Astrocyte (in vitro differentiated cells and primary cell): ENCODE measurements around the gene SMG7.

Experiments used
- CTCF ChIP-seq: IDR thresholded peaks from 2 replicates; pipeline ENCODE4 v1.5.1; 2011; ENCODE audit warnings: low read depth, mild to moderate bottlenecking, inconsistent platforms, low read length, moderate library complexity; ENCODE audit not compliant: insufficient read depth
- EZH2 ChIP-seq: IDR thresholded peaks from 2 replicates; pipeline ENCODE4 v1.6.1; 2012; ENCODE audit warnings: mild to moderate bottlenecking, low read length, inconsistent platforms; ENCODE audit not compliant: insufficient read depth

DNA sequence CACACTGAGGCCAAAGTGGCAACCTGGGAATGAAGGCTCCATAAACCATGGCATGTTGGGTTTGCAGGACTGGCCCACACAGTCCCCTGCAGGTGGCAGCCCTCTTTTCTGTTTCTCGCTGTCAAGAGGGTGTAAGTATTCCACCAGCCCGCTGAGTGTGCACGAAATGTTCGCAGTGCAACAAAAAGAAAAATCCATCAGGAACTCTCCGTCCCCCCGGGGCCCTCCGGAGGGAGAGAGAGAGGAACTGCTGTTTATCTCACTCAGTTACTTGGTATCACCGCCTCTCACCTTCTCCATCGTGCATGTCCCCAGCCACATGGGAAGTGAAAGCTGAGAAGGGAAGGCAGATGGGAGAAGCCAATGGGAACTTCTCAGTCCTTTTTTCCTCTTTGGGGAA lies 79.6 kb downstream of the SMG7 start:
- TF ChIP-seq EZH2 (no peak), CTCF (no peak)
